ENCODE measurements around the gene LPP. TPM values are rescaled to one million over a fixed set of nuclear protein-coding genes. Genes with fewer than 3 reads are reported as not detected.

Gene LPP
- total RNA-seq, 3 donors from 2014 or later (not counting 1 experiment from before 2014, with no cell fraction given) = 137 to 163 (median 149) TPM

DNA sequence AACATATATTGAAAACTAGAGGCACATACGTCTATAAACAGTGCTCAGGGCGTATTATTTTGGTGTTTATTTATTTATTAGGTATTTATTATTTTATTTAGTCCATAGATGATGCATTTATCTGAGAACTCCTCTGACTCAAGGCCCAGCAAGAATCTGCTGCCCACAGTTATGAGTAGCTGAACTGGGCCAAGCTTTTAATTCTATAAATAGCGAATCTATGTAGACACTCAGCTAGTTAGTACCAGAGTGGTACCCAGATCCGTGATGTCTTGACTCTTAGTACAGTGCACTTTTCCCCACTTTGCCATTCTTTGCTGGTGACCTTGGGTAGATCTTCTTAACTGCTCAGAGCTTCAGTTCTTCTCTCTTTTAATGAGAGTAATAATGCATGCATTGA lies 647.4 kb downstream of the LPP start:
- no peaks in the 10 kb centered on the region for H3K9me3 ChIP-seq (ENCODE audit: control insufficient read depth, insufficient read depth, low read length)

GRCh38 chr3:188802645-188803044 lies 648.7 kb downstream of the LPP start:
- Mint-ChIP-seq H3K27ac (no peak overlapping the region), H3K36me3 (peaks cover 12% of the 10 kb centered on the region), H3K4me1 (peaks cover 7 to 15% of the 10 kb centered on the region in 2 donors), H3K4me3 (no peak overlapping the region), H3K27me3 (ENCODE audit: low read depth in 2 of 2) (no peaks in the 10 kb centered on the region), H3K9me3 (peaks cover 7 to 12% of the 10 kb centered on the region in 2 donors)
- 100% methylated on average over 3 of the region's 3 CpGs for WGBS (ENCODE audit: insufficient coverage)
- DNase-seq (no peak), ATAC-seq (no peak)
- intact Hi-C loops (cut with micrococcal nuclease) = no loop called here
- no peaks in the 10 kb centered on the region for H3K27me3 ChIP-seq (ENCODE audit: control insufficient read depth, insufficient read depth, low read length)
- no peak overlapping the region for H3K4me3 ChIP-seq (ENCODE audit: low read length)
- H3K4me1 ChIP-seq (ENCODE audit: control insufficient read depth, insufficient read depth, low read length) = no peaks in the 10 kb centered on the region
- H3K36me3 ChIP-seq (ENCODE audit: control insufficient read depth, insufficient read depth, low read length) = no peaks in the 10 kb centered on the region
- no peak overlapping the region for H3K27ac ChIP-seq (ENCODE audit: low read length)
- TF ChIP-seq, protein P1, sequence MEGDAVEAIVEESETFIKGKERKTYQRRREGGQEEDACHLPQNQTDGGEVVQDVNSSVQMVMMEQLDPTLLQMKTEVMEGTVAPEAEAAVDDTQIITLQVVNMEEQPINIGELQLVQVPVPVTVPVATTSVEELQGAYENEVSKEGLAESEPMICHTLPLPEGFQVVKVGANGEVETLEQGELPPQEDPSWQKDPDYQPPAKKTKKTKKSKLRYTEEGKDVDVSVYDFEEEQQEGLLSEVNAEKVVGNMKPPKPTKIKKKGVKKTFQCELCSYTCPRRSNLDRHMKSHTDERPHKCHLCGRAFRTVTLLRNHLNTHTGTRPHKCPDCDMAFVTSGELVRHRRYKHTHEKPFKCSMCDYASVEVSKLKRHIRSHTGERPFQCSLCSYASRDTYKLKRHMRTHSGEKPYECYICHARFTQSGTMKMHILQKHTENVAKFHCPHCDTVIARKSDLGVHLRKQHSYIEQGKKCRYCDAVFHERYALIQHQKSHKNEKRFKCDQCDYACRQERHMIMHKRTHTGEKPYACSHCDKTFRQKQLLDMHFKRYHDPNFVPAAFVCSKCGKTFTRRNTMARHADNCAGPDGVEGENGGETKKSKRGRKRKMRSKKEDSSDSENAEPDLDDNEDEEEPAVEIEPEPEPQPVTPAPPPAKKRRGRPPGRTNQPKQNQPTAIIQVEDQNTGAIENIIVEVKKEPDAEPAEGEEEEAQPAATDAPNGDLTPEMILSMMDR (IDR thresholded peaks at IDR 0.05) = no peak
- H3K9me3 ChIP-seq (ENCODE audit: control insufficient read depth, insufficient read depth, low read length) = no peaks in the 10 kb centered on the region

More for the DNA sequence above, 647.4 kb downstream of the LPP start:
- intact Hi-C loops (cut with micrococcal nuclease) = no loop called here
- Mint-ChIP-seq H3K27ac (no peak overlapping the region), H3K36me3 (no peaks in the 10 kb centered on the region), H3K27me3 (ENCODE audit: low read depth in 2 of 2) (no peaks in the 10 kb centered on the region), H3K4me1 (peaks cover 7 to 15% of the 10 kb centered on the region in 2 donors), H3K9me3 (peaks cover 0 to under 1% of the 10 kb centered on the region in 2 donors), H3K4me3 (no peak overlapping the region)
- H3K36me3 ChIP-seq (ENCODE audit: control insufficient read depth, insufficient read depth, low read length) = no peaks in the 10 kb centered on the region
- no peak for ATAC-seq
- no peak overlapping the region for H3K27ac ChIP-seq (ENCODE audit: low read length)
- 98% methylated on average over 2 of the region's 4 CpGs for WGBS (ENCODE audit: insufficient coverage)
- TF ChIP-seq, protein P1 (IDR thresholded peaks at IDR 0.05) = no peak
- H3K27me3 ChIP-seq (ENCODE audit: control insufficient read depth, insufficient read depth, low read length) = no peaks in the 10 kb centered on the region
- no peak for DNase-seq
- no peak overlapping the region for H3K4me3 ChIP-seq (ENCODE audit: low read length)
- H3K4me1 ChIP-seq (ENCODE audit: control insufficient read depth, insufficient read depth, low read length) = no peaks in the 10 kb centered on the region

DNA sequence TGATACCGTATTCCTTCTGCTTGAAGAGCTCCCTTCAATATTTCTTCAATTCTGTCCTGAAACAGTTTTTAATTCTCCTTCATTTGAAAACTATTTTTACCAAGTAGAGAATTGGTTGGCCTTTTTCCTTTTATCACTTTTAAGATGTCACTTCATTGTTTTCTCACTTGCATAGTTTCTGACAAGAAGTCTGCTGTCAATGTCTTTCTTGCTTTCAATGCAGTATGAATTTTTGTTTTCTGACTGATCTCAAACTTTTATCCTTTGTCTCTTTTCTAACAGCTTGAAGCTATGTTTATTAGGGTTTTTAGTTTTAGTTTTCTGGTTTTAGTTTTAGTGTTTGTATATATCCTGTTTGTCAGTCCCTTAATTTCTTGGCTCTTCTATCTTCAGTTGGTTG lies 653.0 kb downstream of the LPP start:
- TF ChIP-seq, protein P1 (IDR thresholded peaks at IDR 0.05) = no peak
- no CpG with 5 or more reads among the region's 1 CpG for WGBS (ENCODE audit: insufficient coverage)
- H3K27me3 ChIP-seq (ENCODE audit: control insufficient read depth, insufficient read depth, low read length) = no peaks in the 10 kb centered on the region
- H3K4me3 Mint-ChIP-seq = no peak overlapping the region
- H3K9me3 Mint-ChIP-seq = peaks cover 13% of the 10 kb centered on the region in 2 donors
- no peaks in the 10 kb centered on the region for H3K27me3 Mint-ChIP-seq (ENCODE audit: low read depth in 2 of 2)
- H3K27ac Mint-ChIP-seq = no peak overlapping the region
- H3K4me1 Mint-ChIP-seq = peaks cover 17 to 19% of the 10 kb centered on the region in 2 donors
- no peaks in the 10 kb centered on the region for H3K4me1 ChIP-seq (ENCODE audit: control insufficient read depth, insufficient read depth, low read length)
- no peak for DNase-seq
- H3K27ac ChIP-seq (ENCODE audit: low read length) = no peak overlapping the region
- H3K4me3 ChIP-seq (ENCODE audit: low read length) = no peak overlapping the region
- no peak for ATAC-seq
- intact Hi-C loops (cut with micrococcal nuclease) = no loop called here
- H3K36me3 ChIP-seq (ENCODE audit: control insufficient read depth, insufficient read depth, low read length) = no peaks in the 10 kb centered on the region
- H3K9me3 ChIP-seq (ENCODE audit: control insufficient read depth, insufficient read depth, low read length) = peaks cover 9% of the 10 kb centered on the region
- peaks cover 20% of the 10 kb centered on the region for H3K36me3 Mint-ChIP-seq

DNA sequence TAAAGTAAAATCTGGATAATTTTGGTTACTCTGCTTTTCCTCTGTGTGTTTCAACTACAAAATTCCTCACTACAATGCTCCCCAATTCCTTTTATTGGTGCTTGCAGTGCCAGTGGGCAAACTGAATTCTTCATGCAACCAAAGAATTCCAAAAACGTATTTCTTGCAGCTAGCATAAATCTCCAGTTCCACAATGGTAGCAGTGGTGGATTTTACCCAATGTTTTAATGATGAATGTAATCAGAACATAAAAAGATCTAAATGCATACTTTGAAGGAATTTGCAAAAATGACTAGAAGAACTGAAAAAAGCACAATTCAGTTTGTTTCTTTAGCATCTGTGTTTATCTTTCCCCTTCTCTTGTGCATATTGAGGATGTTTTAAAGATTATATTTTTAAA lies 658.2 kb downstream of the LPP start:
- intact Hi-C loops (cut with micrococcal nuclease) = no loop called here
- 100% methylated on average over 1 of the region's 1 CpG for WGBS (ENCODE audit: insufficient coverage)
- Mint-ChIP-seq H3K9me3 (peaks cover 6 to 9% of the 10 kb centered on the region in 2 donors), H3K4me1 (peaks cover 25 to 34% of the 10 kb centered on the region in 2 donors), H3K36me3 (peaks cover 12% of the 10 kb centered on the region), H3K27me3 (ENCODE audit: low read depth in 2 of 2) (no peaks in the 10 kb centered on the region), H3K4me3 (no peak overlapping the region), H3K27ac (no peak overlapping the region)
- no peak for ATAC-seq
- Histone ChIP-seq H3K4me3 (ENCODE audit: low read length) (no peak overlapping the region), H3K4me1 (ENCODE audit: control insufficient read depth, insufficient read depth, low read length) (no peaks in the 10 kb centered on the region), H3K9me3 (ENCODE audit: control insufficient read depth, insufficient read depth, low read length) (peaks cover 9% of the 10 kb centered on the region), H3K36me3 (ENCODE audit: control insufficient read depth, insufficient read depth, low read length) (no peaks in the 10 kb centered on the region), H3K27me3 (ENCODE audit: control insufficient read depth, insufficient read depth, low read length) (no peaks in the 10 kb centered on the region), H3K27ac (ENCODE audit: low read length) (no peak overlapping the region)
- no peak for DNase-seq
- TF ChIP-seq, protein P1 (IDR thresholded peaks at IDR 0.05) = no peak
